Liver (tissue), 9 donors: ENCODE measurements around the gene CPNE8. TPM values are rescaled to one million over a fixed set of nuclear protein-coding genes. Genes with fewer than 3 reads are reported as not detected.

Experiments used
- DNase-seq: peaks from one replicate; pipeline ENCODE4 v3.0.0-alpha.2; 2017; ENCODE audit warnings: low spot score
- H3K27ac ChIP-seq, 2 donors: one replicate each; pipeline ENCODE4 v1.7.0; 2013; ENCODE audit warnings: inconsistent platforms in 2 of 2, low read length in 2 of 2, control low read depth in 1 of 2, low read depth in 1 of 2, mild to moderate bottlenecking in 1 of 2
- H3K27me3 ChIP-seq, 4 donors: one replicate each; pipeline versions ENCODE4 v1.6.1 to v1.7.0; 2013; ENCODE audit warnings: low read length in 3 of 4, inconsistent platforms in 1 of 4, mild to moderate bottlenecking in 1 of 4, moderate library complexity in 1 of 4; ENCODE audit not compliant: control insufficient read depth in 4 of 4, insufficient read depth in 4 of 4
- H3K36me3 ChIP-seq, 4 donors: one replicate each; pipeline versions ENCODE4 v1.6.1 to v1.7.0; 2013; ENCODE audit warnings: low read length in 3 of 4, mild to moderate bottlenecking in 3 of 4, low read depth in 1 of 4, moderate library complexity in 1 of 4; ENCODE audit not compliant: control insufficient read depth in 4 of 4, insufficient read depth in 3 of 4
- H3K4me1 ChIP-seq, 4 donors: one replicate each; pipeline versions ENCODE4 v1.6.1 to v1.7.0; 2013; ENCODE audit warnings: low read length in 3 of 4, mild to moderate bottlenecking in 3 of 4, moderate library complexity in 1 of 4; ENCODE audit not compliant: control insufficient read depth in 4 of 4, insufficient read depth in 4 of 4
- H3K4me3 ChIP-seq, 3 donors: one replicate each; pipeline versions ENCODE4 v1.6.1 to v1.7.0; 2013; ENCODE audit warnings: low read length in 3 of 3, control low read depth in 1 of 3, low read depth in 1 of 3, mild to moderate bottlenecking in 1 of 3
- H3K9ac ChIP-seq, 2 donors: one replicate each; pipeline ENCODE4 v1.7.0; 2013; ENCODE audit warnings: low read length in 2 of 2, mild to moderate bottlenecking in 2 of 2, moderate library complexity in 2 of 2, control low read depth in 1 of 2, low read depth in 1 of 2
- H3K9me3 ChIP-seq, 4 donors: one replicate each; pipeline versions ENCODE4 v1.6.1 to v1.7.0; 2013; ENCODE audit warnings: low read length in 3 of 4; ENCODE audit not compliant: control insufficient read depth in 4 of 4
- CTCF ChIP-seq: fragments of 150-350 bp; IDR thresholded peaks from 2 replicates; pipeline ENCODE4 v1.5.1; 2017; ENCODE audit warnings: improper control_type of control experiment, low read depth, low read length; ENCODE audit not compliant: missing input control
- FOXA1 ChIP-seq: IDR thresholded peaks from 2 replicates; pipeline ENCODE4 v1.6.1; 2016; ENCODE audit warnings: antibody characterized with exemption
- FOXA2 ChIP-seq: IDR thresholded peaks from 2 replicates; pipeline ENCODE4 v1.6.1; 2016; ENCODE audit warnings: antibody characterized with exemption
- GABPA ChIP-seq, 2 donors: IDR thresholded peaks in 1 of 2; conservative IDR thresholded peaks in 1 of 2; 2 replicates each; pipeline ENCODE4 v1.6.1; 2016; ENCODE audit warnings: antibody characterized with exemption in 2 of 2, mild to moderate bottlenecking in 1 of 2, moderate library complexity in 1 of 2
- HNF4A ChIP-seq, 2 donors: conservative IDR thresholded peaks; 2 replicates each; pipeline ENCODE4 v1.6.1; 2016; ENCODE audit warnings: antibody characterized with exemption in 2 of 2, mild to moderate bottlenecking in 2 of 2
- HNF4G ChIP-seq: IDR thresholded peaks from 2 replicates; pipeline ENCODE4 v1.6.1; 2016; ENCODE audit warnings: antibody characterized with exemption
- MAX ChIP-seq: IDR thresholded peaks from 2 replicates; pipeline ENCODE4 v1.6.1; 2016; ENCODE audit warnings: antibody characterized with exemption
- NR2F2 ChIP-seq: IDR thresholded peaks from 2 replicates; pipeline ENCODE4 v1.6.1; 2016; ENCODE audit warnings: antibody characterized with exemption
- REST ChIP-seq: IDR thresholded peaks from 2 replicates; pipeline ENCODE4 v1.6.1; 2016; ENCODE audit warnings: antibody characterized with exemption, mild to moderate bottlenecking
- RXRA ChIP-seq, 2 donors: IDR thresholded peaks; 2 replicates each; pipeline ENCODE4 v1.6.1; 2017 to 2018; ENCODE audit warnings: antibody characterized with exemption in 2 of 2, mild to moderate bottlenecking in 1 of 2
- SP1 ChIP-seq: IDR thresholded peaks from 2 replicates; pipeline ENCODE4 v1.6.1; 2018; ENCODE audit warnings: antibody characterized with exemption, mild to moderate bottlenecking
- TAF1 ChIP-seq: conservative IDR thresholded peaks from 2 replicates; pipeline ENCODE4 v1.6.1; 2016; ENCODE audit warnings: antibody characterized with exemption, mild to moderate bottlenecking
- YY1 ChIP-seq: IDR thresholded peaks from 2 replicates; pipeline ENCODE4 v1.6.1; 2016; ENCODE audit warnings: antibody characterized with exemption, mild to moderate bottlenecking
- ZBTB33 ChIP-seq: IDR thresholded peaks from 2 replicates; pipeline ENCODE4 v1.6.1; 2016; ENCODE audit warnings: antibody characterized with exemption
- WGBS: extraction: QIAGEN DNeasy Blood & Tissue Kit; methylation state at CpG from one replicate; pipeline ENCODE4 v1.1.7; 2013; 5-methylcytosine and 5-hydroxymethylcytosine counted together
- polyA plus RNA-seq, 2 donors: library from polyadenylated mRNA; stranded (reverse) in 1 of 2; unstranded in 1 of 2; fragments of 200-250 nt in 1 of 2; fragments of >200 nt in 1 of 2; fragmentation: Nextera tagmentation in 1 of 2; extraction: Ambion mirVana in 1 of 2; gene quantifications; one replicate each; pipeline versions ENCODE4 v1.2.1 to v1.2.3, GENCODE V29; 2013 to 2015
- total RNA-seq, 2 donors: library from RNA; depleted of rRNA; stranded (reverse); fragments of >200 nt; gene quantifications; one replicate each; pipeline ENCODE4 v1.2.3, GENCODE V29; 2014
- donor health status: healthy.
- donor health status: healthy.
- donor health status: healthy.
- donor health status: healthy.
- donor health status: healthy.

CPNE8 gene
- total and polyA plus RNA-seq, 4 donors, result 4.2 to 27.4 (median 10.9) TPM

GRCh38 chr12:38759621-38760020 is 145.8 kb downstream of the CPNE8 start:
- H3K27ac ChIP-seq, result no peak overlapping the region
- no peak overlapping the region for H3K9ac ChIP-seq
- no peak for DNase-seq
- no peak overlapping the region for H3K4me3 ChIP-seq
- no peaks in the 10 kb centered on the region for H3K27me3 ChIP-seq
- H3K4me1 ChIP-seq, result no peaks in the 10 kb centered on the region
- peaks cover 1 to 14% (median 12%) of the 10 kb centered on the region in 4 donors for H3K36me3 ChIP-seq
- H3K9me3 ChIP-seq, result no peaks in the 10 kb centered on the region
- no peak for TF ChIP-seq ZBTB33
- no peak for TF ChIP-seq SP1
- no peak for TF ChIP-seq CTCF
- TF ChIP-seq YY1, result no peak

GRCh38 chr12:38746744-38747143 is 158.6 kb downstream of the CPNE8 start:
- Histone ChIP-seq H3K4me1 (no peaks in the 10 kb centered on the region), H3K27ac (no peak overlapping the region), H3K9me3 (no peaks in the 10 kb centered on the region), H3K27me3 (no peaks in the 10 kb centered on the region), H3K36me3 (no peaks in the 10 kb centered on the region), H3K9ac (no peak overlapping the region), H3K4me3 (no peak overlapping the region)
- TF ChIP-seq MAX, result no peak
- TF ChIP-seq CTCF, result no peak
- TF ChIP-seq FOXA1, result no peak
- TF ChIP-seq YY1, result no peak
- no peak for TF ChIP-seq FOXA2
- TF ChIP-seq HNF4G, result no peak
- WGBS, result 90% methylated on average over 2 of the region's 2 CpGs
- no peak for DNase-seq

GRCh38 chr12:38745601-38746000 is 159.8 kb downstream of the CPNE8 start:
- Histone ChIP-seq H3K27ac (no peak overlapping the region), H3K36me3 (no peaks in the 10 kb centered on the region), H3K27me3 (no peaks in the 10 kb centered on the region), H3K9ac (no peak overlapping the region), H3K4me1 (no peaks in the 10 kb centered on the region), H3K4me3 (no peak overlapping the region), H3K9me3 (no peaks in the 10 kb centered on the region)
- no peak for DNase-seq
- 89% methylated on average over 4 of the region's 4 CpGs for WGBS
- TF ChIP-seq REST (no peak), RXRA (IDR thresholded peaks at IDR 0.05) (no peak), MAX (no peak), FOXA1 (no peak), GABPA (IDR thresholded peaks at IDR 0.05 in 1 of 2, conservative IDR thresholded peaks at IDR 0.05 in 1 of 2) (no peak), HNF4A (conservative IDR thresholded peaks at IDR 0.05) (no peak), TAF1 (no peak), NR2F2 (no peak), YY1 (no peak), HNF4G (no peak), ZBTB33 (no peak)
